ENCODE data around the gene UBE2Z.

DNA sequence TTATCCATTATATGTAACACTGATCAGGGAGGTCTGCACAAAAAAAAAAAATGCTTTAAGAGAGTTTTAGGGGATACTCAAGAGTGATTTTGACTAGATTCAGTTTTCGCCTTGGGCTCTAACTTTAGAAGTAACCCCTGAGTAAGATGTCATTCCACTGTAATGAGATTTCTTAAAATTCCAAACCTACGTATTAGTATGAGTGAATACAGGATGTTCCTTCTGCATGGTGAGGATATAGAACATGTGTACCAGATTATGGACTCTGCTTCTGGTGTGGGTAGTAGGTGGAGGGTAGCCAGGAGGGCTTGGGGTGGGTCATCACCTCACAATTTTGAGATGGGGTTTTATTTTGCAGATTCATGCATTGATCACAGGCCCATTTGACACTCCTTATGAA is 4.3 kb downstream of the UBE2Z start:
- TF ChIP-seq, protein P1, sequence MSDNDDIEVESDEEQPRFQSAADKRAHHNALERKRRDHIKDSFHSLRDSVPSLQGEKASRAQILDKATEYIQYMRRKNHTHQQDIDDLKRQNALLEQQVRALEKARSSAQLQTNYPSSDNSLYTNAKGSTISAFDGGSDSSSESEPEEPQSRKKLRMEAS (IDR thresholded peaks at IDR 0.05), result no peak
- TF ChIP-seq SP1 (IDR thresholded peaks at IDR 0.05; ENCODE audit: low read depth, low read length), result no peak
- no peak for TF ChIP-seq POLR2A (IDR thresholded peaks at IDR 0.05; ENCODE audit: control extremely low read depth in 1 of 2, low read depth in 2 of 2, low read length in 2 of 2)
- no peak for TF ChIP-seq GTF2F1 (IDR thresholded peaks at IDR 0.05; ENCODE audit: borderline replicate concordance, low read depth, low read length)
- TF ChIP-seq, protein P2, sequence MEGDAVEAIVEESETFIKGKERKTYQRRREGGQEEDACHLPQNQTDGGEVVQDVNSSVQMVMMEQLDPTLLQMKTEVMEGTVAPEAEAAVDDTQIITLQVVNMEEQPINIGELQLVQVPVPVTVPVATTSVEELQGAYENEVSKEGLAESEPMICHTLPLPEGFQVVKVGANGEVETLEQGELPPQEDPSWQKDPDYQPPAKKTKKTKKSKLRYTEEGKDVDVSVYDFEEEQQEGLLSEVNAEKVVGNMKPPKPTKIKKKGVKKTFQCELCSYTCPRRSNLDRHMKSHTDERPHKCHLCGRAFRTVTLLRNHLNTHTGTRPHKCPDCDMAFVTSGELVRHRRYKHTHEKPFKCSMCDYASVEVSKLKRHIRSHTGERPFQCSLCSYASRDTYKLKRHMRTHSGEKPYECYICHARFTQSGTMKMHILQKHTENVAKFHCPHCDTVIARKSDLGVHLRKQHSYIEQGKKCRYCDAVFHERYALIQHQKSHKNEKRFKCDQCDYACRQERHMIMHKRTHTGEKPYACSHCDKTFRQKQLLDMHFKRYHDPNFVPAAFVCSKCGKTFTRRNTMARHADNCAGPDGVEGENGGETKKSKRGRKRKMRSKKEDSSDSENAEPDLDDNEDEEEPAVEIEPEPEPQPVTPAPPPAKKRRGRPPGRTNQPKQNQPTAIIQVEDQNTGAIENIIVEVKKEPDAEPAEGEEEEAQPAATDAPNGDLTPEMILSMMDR (IDR thresholded peaks at IDR 0.05; ENCODE audit: control extremely low read depth in 1 of 3, insufficient read depth in 1 of 3, low read depth in 1 of 3, low read length in 3 of 3), result no peak
- TF ChIP-seq NANOG (IDR thresholded peaks at IDR 0.05; ENCODE audit: insufficient read depth, low read depth, low read length, poor library complexity, severe bottlenecking), result no peak
- no peak for TF ChIP-seq ZNF274 (IDR thresholded peaks at IDR 0.05; ENCODE audit: borderline replicate concordance, extremely low read depth, low read length)
- no peak for TF ChIP-seq JUN (IDR thresholded peaks at IDR 0.05; ENCODE audit: low read depth, low read length)
- no peak for TF ChIP-seq EZH2 (IDR thresholded peaks at IDR 0.05; ENCODE audit: low read depth, low read length, severe bottlenecking)
- TF ChIP-seq SUZ12 (IDR thresholded peaks at IDR 0.05; ENCODE audit: low read length), result no peak
- TF ChIP-seq GABPA (IDR thresholded peaks at IDR 0.05; ENCODE audit: borderline replicate concordance, insufficient read depth, low read length), result no peak
